K562 (cell line): ENCODE results near the gene ZNF865. TPM values are rescaled to one million over a fixed set of nuclear protein-coding genes. Genes with fewer than 3 reads are reported as not detected.

Experiments
- ATAC-seq: fragments of 200-7000 bp; cut with Tn5 transposase; 3 replicates; pipeline ENCODE4 v1.9.1; 2020; ENCODE audit warnings: moderate library complexity
- BruUV-seq: library from RNA; stranded (reverse); fragments of 400-500 nt; replicated peaks from 2 replicates; lab custom pipeline; 2021; lab: Mats Ljungman, UMichigan
- CTCF ChIA-PET: fragments of 300-600 bp; formaldehyde crosslinking; extraction: SDS; loops from one replicate; lab custom pipeline; 2021; ENCODE audit warnings: low intra/inter-chr PET ratio; lab: Yijun Ruan, JAX
- POLR2A ChIA-PET: fragments of 300-600, 350-650 bp; sonication (Branson Sonifier 250); formaldehyde crosslinking; extraction: SDS; loops from one replicate; lab custom pipeline; 2021; ENCODE audit warnings: antibody characterized with exemption, inconsistent platforms; lab: Yijun Ruan, JAX
- DNase-seq, 4 experiments: peaks; one replicate each; pipeline versions ENCODE4 v3.0.0 to v3.0.0-alpha.2; 2011 to 2018; ENCODE audit warnings: low spot score in 3 of 4, mixed read lengths in 3 of 4; ENCODE audit errors: extremely low read depth in 1 of 4
- FAIRE-seq: peaks from 2 replicates; lab custom pipeline; 2011; peaks lifted over from hg19 to GRCh38; lab: Jason Lieb, UNC
- H2AFZ ChIP-seq: 2 replicates; pipeline ENCODE4 v1.6.0; 2011; ENCODE audit warnings: low read depth, low read length, control low read depth, inconsistent platforms
- H3K27ac ChIP-seq: fragments of 200-600 bp; 3 replicates; pipeline ENCODE4 v1.8.0; 2011; ENCODE audit warnings: low read depth, mild to moderate bottlenecking, control low read depth, inconsistent platforms, low read length, moderate library complexity, mixed read lengths; ENCODE audit errors: extremely low read depth
- H3K27me3 ChIP-seq, 2 experiments: fragments of 300-600 bp in 1 of 2; 2 replicates in 1 of 2; 3 replicates in 1 of 2; pipeline versions ENCODE4 v1.6.0 to v1.8.0; 2011; ENCODE audit warnings: inconsistent platforms in 2 of 2, low read length in 2 of 2, mild to moderate bottlenecking in 1 of 2, mixed read lengths in 1 of 2, moderate library complexity in 1 of 2; ENCODE audit not compliant: control insufficient read depth in 2 of 2, insufficient read depth in 2 of 2
- H3K36me3 ChIP-seq: fragments of 300-600 bp; 3 replicates; pipeline ENCODE4 v1.8.0; 2011; ENCODE audit warnings: mild to moderate bottlenecking, low read length, inconsistent platforms; ENCODE audit not compliant: control insufficient read depth, insufficient read depth
- H3K4me1 ChIP-seq, 2 experiments: fragments of 200-600 bp in 1 of 2; replicated peaks in 1 of 2; 2 replicates in 1 of 2; 3 replicates in 1 of 2; pipeline versions ENCODE4 v1.5.1 to v1.8.0; 2011; ENCODE audit warnings: inconsistent platforms in 2 of 2, low read length in 2 of 2, mild to moderate bottlenecking in 1 of 2, mixed read lengths in 1 of 2, moderate library complexity in 1 of 2; ENCODE audit not compliant: control insufficient read depth in 2 of 2, insufficient read depth in 2 of 2
- H3K4me2 ChIP-seq: 2 replicates; pipeline ENCODE4 v1.6.1; 2011; ENCODE audit warnings: low read length, control low read depth, inconsistent platforms, mixed read lengths; ENCODE audit not compliant: insufficient read depth
- H3K4me3 ChIP-seq: fragments of 200-600 bp; sonication (generic), shearing (Covaris generic); 2 replicates; pipeline ENCODE4 v1.5.1; 2016; ENCODE audit warnings: control low read depth, inconsistent platforms
- H3K79me2 ChIP-seq: fragments of 200-600 bp; 3 replicates; pipeline ENCODE4 v1.8.0; 2011; ENCODE audit warnings: low read length, inconsistent platforms; ENCODE audit not compliant: control insufficient read depth, insufficient read depth
- H3K9ac ChIP-seq, 2 experiments: 2 replicates each; pipeline versions ENCODE4 v1.6.0 to v1.6.1; 2011; ENCODE audit warnings: low read depth in 2 of 2, low read length in 2 of 2, control low read depth in 1 of 2, inconsistent platforms in 1 of 2, mild to moderate bottlenecking in 1 of 2, mixed read lengths in 1 of 2; ENCODE audit not compliant: insufficient read depth in 1 of 2
- H3K9me1 ChIP-seq: one replicate; pipeline ENCODE4 v1.6.0; 2011; ENCODE audit warnings: inconsistent platforms, mild to moderate bottlenecking, low read length, moderate library complexity; ENCODE audit not compliant: control insufficient read depth, insufficient read depth
- H3K9me3 ChIP-seq: replicated peaks from 2 replicates; pipeline ENCODE4 v1.5.1; 2011; ENCODE audit warnings: low read depth, low read length, inconsistent platforms; ENCODE audit not compliant: control insufficient read depth, insufficient read depth
- H4K20me1 ChIP-seq: replicated peaks from 2 replicates; pipeline ENCODE4 v1.6.1; 2011; ENCODE audit warnings: low read length, inconsistent platforms, mixed read lengths; ENCODE audit not compliant: control insufficient read depth, insufficient read depth
- CHD4 ChIP-seq: fragments of 200-600 bp; sonication (generic); IDR thresholded peaks from 3 replicates; pipeline ENCODE4 v1.6.1; 2012; ENCODE audit warnings: low read depth, mild to moderate bottlenecking, mixed read lengths, low read length, inconsistent platforms; ENCODE audit not compliant: insufficient read depth, insufficient replicate concordance, poor library complexity, severe bottlenecking
- DACH1 ChIP-seq: fragments of 450-650 bp; IDR thresholded peaks from 2 replicates; pipeline ENCODE4 v1.6.1; 2018; ENCODE audit not compliant: partially characterized antibody
- MEF2A ChIP-seq: IDR thresholded peaks from 2 replicates; pipeline ENCODE4 v1.6.1; 2011; ENCODE audit warnings: low read depth, mild to moderate bottlenecking, low read length, moderate library complexity; ENCODE audit not compliant: control insufficient read depth
- SUPT5H ChIP-seq: fragments of 450-650 bp; IDR thresholded peaks from 2 replicates; pipeline ENCODE4 v1.6.1; 2016
- ZNF232 ChIP-seq: sonication (generic); formaldehyde crosslinking; IDR thresholded peaks from 2 replicates; pipeline ENCODE4 v1.8.0; 2022; ENCODE audit warnings: mild to moderate bottlenecking, missing genetic modification reagents
- WGBS: fragments of 100-300 bp; shearing (Covaris generic); methylation state at CpG from one replicate; pipeline ENCODE4 v1.1.6; 2016; ENCODE audit warnings: low coverage, mixed read lengths; ENCODE audit not compliant: insufficient coverage; ENCODE audit errors: missing lambda C conversion rate; 5-methylcytosine and 5-hydroxymethylcytosine counted together
- in situ Hi-C: fragments of 300-500 bp; cut with MboI; formaldehyde crosslinking; loops from 4 replicates; pipeline ENCODE4 v1.15.0; 2018; ENCODE audit warnings: inconsistent platforms, mixed read lengths
- intact Hi-C: fragments of 100-400 bp; cut with micrococcal nuclease; formaldehyde crosslinking; loops from 2 replicates; pipeline ENCODE4 v1.14.2; 2022
- polyA plus RNA-seq, 8 experiments: library from polyadenylated mRNA; depleted of rRNA in 4 of 8; stranded (reverse) in 5 of 8; unstranded in 3 of 8; fragments of >200 nt; fragmentation: Nextera tagmentation in 2 of 8; fragmentation: Illumina TruSeq in 1 of 8; extraction: Ambion mirVana in 2 of 8; extraction: Trizol in 1 of 8; gene quantifications; 2 replicates each; pipeline versions ENCODE4 v1.2.1 to v1.2.3, GENCODE V29; 2011 to 2014; ENCODE audit warnings: inconsistent platforms in 1 of 8, missing spikeins in 1 of 8
- total RNA-seq, 7 experiments: library from RNA; depleted of rRNA in 6 of 7; stranded (reverse); fragments of >200 nt in 6 of 7; fragmentation: Illumina TruSeq in 2 of 7; extraction: Trizol in 2 of 7; gene quantifications; 2 replicates each; pipeline versions ENCODE4 v1.2.1 to v1.2.3, GENCODE V29; 2011 to 2021; ENCODE audit warnings: low replicate concordance in 1 of 7
- TF ChIP-seq, protein P1 (sequence below): fragments of 200-600 bp; sonication (generic); IDR thresholded peaks from one replicate; pipeline ENCODE4 v1.6.1; 2012; ENCODE audit warnings: mild to moderate bottlenecking, low read depth, low read length, inconsistent platforms

ZNF865 gene
- total and polyA plus RNA-seq, 9 of the 15 experiments (the other 6 are each of a cell fraction or from before 2014, with no cell fraction given): 0.40 to 18.8 (median 1.6) TPM; not detected in 2

DNA sequence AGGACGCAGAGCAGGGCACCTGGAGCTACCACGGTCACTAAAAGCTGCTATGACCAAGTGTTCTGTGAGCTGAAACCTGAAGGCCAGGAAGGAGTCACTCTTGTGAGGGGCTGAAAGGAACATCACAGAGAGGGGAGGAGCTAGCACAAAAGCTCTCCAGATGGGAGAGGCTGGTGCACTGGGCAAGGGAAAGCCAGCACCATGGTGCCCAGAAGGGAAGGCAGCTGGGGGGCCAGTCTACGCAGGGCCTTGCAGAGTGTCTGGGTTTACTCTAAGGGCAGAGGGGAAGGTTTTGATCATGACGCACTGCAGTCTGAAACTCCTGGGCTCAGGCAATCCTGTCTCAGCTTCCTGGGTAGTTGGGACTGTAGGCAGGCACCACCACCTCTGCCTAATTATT lies 31.3 kb downstream of the ZNF865 start:
- POLR2A ChIA-PET: interaction anchor here (0.5 to 2.0 kb wide), 14 partner anchors 11 to 1424 kb away, joined by 3 to 18 read pairs (median 4); partner anchors contain the start of genes CCDC106 and ZNF784
- no peak for TF ChIP-seq DACH1
- TF ChIP-seq, protein P1, sequence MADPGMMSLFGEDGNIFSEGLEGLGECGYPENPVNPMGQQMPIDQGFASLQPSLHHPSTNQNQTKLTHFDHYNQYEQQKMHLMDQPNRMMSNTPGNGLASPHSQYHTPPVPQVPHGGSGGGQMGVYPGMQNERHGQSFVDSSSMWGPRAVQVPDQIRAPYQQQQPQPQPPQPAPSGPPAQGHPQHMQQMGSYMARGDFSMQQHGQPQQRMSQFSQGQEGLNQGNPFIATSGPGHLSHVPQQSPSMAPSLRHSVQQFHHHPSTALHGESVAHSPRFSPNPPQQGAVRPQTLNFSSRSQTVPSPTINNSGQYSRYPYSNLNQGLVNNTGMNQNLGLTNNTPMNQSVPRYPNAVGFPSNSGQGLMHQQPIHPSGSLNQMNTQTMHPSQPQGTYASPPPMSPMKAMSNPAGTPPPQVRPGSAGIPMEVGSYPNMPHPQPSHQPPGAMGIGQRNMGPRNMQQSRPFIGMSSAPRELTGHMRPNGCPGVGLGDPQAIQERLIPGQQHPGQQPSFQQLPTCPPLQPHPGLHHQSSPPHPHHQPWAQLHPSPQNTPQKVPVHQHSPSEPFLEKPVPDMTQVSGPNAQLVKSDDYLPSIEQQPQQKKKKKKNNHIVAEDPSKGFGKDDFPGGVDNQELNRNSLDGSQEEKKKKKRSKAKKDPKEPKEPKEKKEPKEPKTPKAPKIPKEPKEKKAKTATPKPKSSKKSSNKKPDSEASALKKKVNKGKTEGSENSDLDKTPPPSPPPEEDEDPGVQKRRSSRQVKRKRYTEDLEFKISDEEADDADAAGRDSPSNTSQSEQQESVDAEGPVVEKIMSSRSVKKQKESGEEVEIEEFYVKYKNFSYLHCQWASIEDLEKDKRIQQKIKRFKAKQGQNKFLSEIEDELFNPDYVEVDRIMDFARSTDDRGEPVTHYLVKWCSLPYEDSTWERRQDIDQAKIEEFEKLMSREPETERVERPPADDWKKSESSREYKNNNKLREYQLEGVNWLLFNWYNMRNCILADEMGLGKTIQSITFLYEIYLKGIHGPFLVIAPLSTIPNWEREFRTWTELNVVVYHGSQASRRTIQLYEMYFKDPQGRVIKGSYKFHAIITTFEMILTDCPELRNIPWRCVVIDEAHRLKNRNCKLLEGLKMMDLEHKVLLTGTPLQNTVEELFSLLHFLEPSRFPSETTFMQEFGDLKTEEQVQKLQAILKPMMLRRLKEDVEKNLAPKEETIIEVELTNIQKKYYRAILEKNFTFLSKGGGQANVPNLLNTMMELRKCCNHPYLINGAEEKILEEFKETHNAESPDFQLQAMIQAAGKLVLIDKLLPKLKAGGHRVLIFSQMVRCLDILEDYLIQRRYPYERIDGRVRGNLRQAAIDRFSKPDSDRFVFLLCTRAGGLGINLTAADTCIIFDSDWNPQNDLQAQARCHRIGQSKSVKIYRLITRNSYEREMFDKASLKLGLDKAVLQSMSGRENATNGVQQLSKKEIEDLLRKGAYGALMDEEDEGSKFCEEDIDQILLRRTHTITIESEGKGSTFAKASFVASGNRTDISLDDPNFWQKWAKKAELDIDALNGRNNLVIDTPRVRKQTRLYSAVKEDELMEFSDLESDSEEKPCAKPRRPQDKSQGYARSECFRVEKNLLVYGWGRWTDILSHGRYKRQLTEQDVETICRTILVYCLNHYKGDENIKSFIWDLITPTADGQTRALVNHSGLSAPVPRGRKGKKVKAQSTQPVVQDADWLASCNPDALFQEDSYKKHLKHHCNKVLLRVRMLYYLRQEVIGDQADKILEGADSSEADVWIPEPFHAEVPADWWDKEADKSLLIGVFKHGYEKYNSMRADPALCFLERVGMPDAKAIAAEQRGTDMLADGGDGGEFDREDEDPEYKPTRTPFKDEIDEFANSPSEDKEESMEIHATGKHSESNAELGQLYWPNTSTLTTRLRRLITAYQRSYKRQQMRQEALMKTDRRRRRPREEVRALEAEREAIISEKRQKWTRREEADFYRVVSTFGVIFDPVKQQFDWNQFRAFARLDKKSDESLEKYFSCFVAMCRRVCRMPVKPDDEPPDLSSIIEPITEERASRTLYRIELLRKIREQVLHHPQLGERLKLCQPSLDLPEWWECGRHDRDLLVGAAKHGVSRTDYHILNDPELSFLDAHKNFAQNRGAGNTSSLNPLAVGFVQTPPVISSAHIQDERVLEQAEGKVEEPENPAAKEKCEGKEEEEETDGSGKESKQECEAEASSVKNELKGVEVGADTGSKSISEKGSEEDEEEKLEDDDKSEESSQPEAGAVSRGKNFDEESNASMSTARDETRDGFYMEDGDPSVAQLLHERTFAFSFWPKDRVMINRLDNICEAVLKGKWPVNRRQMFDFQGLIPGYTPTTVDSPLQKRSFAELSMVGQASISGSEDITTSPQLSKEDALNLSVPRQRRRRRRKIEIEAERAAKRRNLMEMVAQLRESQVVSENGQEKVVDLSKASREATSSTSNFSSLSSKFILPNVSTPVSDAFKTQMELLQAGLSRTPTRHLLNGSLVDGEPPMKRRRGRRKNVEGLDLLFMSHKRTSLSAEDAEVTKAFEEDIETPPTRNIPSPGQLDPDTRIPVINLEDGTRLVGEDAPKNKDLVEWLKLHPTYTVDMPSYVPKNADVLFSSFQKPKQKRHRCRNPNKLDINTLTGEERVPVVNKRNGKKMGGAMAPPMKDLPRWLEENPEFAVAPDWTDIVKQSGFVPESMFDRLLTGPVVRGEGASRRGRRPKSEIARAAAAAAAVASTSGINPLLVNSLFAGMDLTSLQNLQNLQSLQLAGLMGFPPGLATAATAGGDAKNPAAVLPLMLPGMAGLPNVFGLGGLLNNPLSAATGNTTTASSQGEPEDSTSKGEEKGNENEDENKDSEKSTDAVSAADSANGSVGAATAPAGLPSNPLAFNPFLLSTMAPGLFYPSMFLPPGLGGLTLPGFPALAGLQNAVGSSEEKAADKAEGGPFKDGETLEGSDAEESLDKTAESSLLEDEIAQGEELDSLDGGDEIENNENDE: no peak
- TF ChIP-seq SUPT5H: no peak
- no peak for TF ChIP-seq CHD4
- TF ChIP-seq MEF2A: no peak
- TF ChIP-seq ZNF232 (CRISPR knock-in tag): no peak

More for the DNA sequence above, 31.3 kb downstream of the ZNF865 start:
- no peak overlapping the region for H3K27ac ChIP-seq
- DNase-seq: no peak
- WGBS: 78% methylated on average over 2 of the region's 4 CpGs
- in situ Hi-C loops: loop anchor here (5.0 to 25.0 kb wide), 4 partner anchors 176 to 762 kb away; partner anchors contain the start of genes FCAR, TNNT1 and ZSCAN5A
- H4K20me1 ChIP-seq: no peaks in the 10 kb centered on the region
- FAIRE-seq: no peak
- no peak overlapping the region for H3K4me3 ChIP-seq
- intact Hi-C loops: loop anchor here (10.0 kb wide), 1 partner anchor 492 kb away; the partner anchor contains the start of gene TNNT1
- H3K4me2 ChIP-seq: peak overlapping the region; percentile 98
- H3K9me3 ChIP-seq: 0 out of 2 replicates have a peak, but pooled peaks cover 2% of the 10 kb centered on the region
- CTCF ChIA-PET: no interaction called here
- no peaks in the 10 kb centered on the region for H3K27me3 ChIP-seq
- peak overlapping the region; percentile 83 to 98; a peak in 1 of 4 replicates for H3K9ac ChIP-seq
- no TSS peak for BruUV-seq
- H3K4me1 ChIP-seq: peaks cover 26 to 45% of the 10 kb centered on the region in 2 experiments
- H3K9me1 ChIP-seq: no peaks in the 10 kb centered on the region
- H3K36me3 ChIP-seq: peaks cover 11% of the 10 kb centered on the region; the same call in 2 of the 3 replicates
- H2AFZ ChIP-seq: no peak overlapping the region
- peaks cover 57% of the 10 kb centered on the region for H3K79me2 ChIP-seq
- no peak for ATAC-seq
